Left forelimb (tissue), 1 donor: ENCODE measurements around the gene ATP2C2.
"Not testable (repeated sequence)": the region's sequence is repeated elsewhere in the genome, so short reads cannot be mapped to it uniquely, and the experiment has no call there.

ENCODE experiments used
- DNase-seq: peaks from one replicate; pipeline ENCODE4 v3.0.0-alpha.2; 2018; ENCODE audit warnings: low spot score

Gene ATP2C2

DNA sequence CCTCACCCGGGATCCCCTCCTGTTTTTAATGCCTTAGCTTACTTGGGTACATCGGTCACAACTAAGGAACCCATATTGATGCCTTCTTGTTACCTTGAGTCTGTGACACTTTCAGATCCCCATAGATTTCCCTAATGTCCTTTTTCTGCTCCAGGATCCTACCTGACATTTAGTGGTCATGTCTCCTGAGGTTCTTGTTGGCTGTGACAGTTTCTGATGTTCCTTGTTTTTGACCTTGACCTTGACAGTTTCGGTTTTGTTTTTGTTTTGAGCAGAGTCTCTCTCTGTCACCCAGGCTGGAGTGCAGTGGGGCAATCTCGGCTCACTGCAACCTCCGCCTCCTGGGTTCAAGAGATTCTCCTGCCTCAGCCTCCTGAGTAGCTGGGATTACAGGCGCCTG is 52.2 kb downstream of the ATP2C2 start:
- DNase-seq: not testable (repeated sequence)

DNA sequence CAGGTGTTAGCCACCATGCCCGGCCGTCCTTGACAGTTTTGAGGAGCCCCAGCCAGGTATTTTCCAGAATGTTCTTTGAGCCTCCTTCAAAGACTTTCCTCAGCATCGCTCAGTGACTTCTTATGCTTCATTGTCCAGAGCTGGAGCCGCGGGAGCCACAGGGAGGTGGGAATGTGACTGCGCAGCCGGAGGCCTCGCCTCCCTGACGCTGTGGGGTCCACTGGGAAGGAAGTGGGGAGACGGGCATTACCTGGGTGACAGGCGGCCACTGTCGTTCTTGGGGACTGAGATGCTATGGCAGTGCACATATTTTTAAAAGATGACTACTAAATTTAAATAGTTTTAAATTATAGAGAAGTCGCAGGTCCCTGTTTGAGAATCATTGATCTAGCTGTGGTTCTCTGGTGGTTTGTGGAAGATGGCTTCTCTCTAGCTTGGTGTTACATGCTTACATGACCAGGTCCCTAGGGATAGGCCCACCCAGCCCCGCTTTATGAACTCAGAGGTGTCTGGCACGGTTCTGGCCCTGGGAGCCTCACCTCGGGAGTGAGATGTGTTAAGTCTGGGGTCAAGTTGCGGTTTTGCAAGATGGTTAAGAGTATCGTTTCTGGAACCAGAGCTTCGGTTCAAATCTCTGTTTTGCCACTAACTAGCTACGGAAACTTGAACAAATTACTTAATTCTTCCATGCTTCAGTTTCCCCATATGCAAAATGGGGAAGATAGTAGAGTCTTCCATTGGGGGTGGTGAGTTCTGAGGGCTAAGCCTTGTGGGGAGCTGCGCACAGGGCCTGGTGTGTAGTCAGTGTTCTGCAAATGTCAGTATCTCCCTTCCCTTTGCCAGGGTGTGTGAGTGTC is 53.0 kb downstream of the ATP2C2 start:
- no peak for DNase-seq

DNA sequence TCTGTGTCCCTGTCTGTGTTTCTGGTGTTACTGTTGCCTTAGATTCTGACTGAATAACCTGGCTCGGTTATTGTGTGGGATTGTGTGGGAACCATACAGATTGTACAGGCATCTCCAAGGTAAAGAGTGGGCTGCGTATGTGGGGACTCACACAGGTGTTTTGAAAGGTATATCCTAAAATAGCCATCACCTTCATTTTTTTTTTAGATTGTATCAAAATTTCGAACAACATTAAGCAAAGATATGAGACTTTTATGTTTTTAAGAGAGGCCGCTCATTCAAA is 53.5 kb downstream of the ATP2C2 start:
- DNase-seq: no peak

DNA sequence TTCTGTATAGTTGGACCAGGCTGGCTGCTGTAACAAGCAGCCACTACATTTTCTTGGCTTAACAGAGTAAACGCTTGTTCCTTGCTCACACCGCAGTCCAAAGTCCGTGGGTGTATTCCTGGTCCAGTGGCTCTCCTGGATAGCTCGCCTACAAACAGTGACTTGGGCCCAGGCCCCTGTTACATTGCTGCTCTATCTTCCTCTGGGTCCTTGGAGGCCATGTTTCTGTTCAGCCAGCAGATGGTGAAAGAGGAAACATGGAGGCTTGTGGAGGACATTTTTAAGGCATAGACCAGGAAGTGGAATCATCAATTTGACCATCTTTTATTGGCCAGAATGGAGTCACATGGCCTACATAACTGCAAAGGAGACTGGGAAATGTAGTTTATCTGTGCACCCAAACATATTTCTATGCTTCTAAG is 55.1 kb downstream of the ATP2C2 start:
- DNase-seq: no peak

DNA sequence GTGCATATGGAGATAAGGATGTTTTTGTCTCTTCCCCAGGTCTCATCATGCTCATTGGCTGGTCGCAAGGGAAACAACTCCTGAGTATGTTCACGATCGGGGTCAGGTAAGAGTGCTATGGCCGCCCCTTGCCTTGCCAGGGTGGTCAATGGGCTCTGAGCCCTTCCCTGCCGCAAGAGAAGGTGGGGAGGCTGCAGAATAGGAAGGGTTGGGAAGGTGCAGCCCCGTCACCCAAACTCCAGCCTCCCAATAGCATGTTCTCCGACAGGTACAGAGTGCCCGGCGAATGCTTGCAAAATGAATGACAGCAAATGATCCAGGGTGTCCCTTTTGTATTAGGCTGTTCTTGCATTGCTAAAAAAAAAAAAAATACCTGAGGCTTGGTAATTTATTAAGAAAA is 57.4 kb downstream of the ATP2C2 start:
- no peak for DNase-seq

DNA sequence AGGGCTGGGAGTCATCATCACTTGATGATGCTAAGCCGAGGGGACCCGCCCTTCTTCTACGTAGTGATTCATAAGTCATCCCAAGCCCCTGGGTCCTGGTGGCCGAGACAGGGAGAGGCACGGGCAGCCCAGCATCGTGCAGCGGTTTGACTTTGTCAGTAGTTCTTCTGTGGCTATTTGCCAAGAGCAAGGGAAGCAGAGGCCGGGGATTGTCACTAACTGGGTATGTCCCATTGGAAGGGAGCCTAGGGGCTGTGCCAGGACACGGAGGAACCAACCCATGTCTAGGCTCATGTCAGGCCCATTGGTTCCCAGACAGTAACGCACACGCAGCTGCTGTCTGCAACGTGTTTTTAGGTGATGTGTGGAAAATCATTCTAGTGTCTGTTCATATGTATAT is 58.5 kb downstream of the ATP2C2 start:
- no peak for DNase-seq

DNA sequence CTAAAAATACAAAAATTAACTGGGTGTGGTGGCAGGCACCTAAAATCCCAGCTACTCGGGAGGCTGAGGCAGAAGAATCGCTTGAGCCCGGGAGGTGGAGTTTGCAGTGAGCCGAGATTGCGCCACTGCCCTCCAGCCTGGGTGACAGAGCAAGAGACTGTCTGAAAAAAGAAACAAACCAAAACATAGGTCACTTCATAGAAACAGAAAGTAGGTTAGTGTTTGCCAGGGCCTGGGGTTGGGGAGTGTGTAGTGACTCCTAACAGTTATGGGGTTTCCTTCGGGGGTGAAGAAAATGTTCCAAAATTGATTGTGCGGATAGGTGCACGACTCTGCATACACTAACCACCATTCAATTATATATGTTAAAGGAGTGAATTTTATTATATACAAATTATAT is 59.2 kb downstream of the ATP2C2 start:
- no peak for DNase-seq

DNA sequence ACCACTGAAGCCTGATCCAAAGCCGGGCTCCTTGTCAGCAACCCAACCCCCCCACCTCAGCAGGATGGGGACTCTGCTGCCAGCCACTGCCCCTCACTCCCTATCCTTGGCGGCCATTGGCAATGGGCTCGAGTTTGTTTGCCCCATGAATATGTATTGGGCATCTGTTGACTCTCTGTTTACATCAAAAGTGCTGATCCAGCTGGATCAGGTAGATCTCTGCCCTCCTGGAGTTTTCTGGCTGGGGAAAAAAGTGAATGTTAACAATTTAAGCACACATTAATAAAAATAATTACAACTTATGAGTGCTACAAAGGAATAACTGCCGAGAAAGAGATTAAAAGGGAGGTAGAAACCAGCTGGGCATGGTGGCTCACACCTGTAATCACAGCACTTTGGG is 62.5 kb downstream of the ATP2C2 start:
- DNase-seq: no peak

DNA sequence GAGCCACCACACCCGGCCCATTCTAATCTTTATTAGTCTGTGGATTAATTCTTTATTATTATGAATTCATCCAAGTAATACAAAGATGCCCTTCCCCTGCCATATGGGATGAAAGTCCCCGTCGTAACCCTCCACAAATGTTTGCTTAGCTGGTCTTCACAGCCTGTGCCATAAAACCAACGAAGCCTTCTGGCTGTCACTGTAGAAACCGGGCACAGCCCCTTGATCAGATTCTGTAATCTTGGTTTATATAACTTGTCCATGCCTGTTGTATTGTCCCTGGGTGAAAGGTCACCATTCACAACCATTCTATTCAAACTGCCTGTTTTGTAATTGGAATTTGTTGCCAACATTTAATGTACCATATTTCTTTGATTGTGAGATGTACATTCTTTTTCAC is 66.5 kb downstream of the ATP2C2 start:
- no peak for DNase-seq

DNA sequence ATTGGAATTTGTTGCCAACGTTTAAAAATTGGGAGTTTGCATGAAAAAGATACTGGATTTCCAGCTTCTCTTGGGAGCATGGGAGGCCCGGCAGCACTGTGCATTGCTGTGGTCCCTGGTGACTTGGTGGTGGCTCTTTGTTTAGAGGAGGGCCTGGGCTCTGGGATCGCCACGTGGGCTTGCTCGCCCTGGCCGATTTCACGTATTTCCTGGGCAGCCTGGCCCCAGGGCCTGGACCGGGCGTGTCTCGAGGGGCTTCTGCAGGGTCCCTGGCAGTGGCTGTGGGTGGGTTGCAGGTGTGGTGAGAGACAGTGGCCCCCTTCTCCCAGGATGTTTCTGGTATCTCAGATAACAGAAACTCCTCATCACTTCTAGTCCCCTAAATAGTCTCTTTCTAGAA is 67.9 kb downstream of the ATP2C2 start:
- no peak for DNase-seq

DNA sequence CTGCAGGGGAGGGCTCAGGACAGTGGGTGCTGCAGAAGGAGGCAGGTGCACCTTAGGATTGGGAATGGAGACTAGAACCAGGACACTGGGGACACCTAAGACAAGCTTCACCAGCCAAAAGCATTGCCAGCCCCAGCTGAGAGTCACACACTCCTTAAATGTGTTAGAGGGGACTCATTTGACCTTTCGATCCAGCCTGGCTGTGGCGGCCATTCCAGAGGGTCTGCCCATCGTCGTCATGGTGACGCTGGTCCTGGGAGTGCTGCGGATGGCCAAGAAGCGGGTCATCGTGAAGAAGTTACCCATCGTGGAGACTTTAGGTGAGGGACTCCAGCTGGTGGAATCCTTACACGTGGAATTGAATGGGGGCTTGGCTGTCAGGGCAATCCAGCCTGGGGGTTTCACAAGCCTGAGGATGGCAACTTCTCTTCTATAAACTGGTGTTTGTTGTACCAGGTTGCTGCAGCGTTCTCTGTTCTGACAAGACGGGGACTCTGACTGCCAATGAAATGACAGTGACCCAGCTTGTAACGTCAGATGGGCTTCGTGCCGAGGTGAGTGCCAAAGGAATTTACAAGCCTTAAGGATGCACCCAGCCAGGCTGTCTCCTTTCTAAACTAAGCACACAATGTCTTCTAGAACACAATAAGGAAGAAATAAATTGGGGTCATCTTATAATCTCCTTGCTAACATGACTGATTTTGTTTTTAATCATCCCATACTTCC is 70.8 kb downstream of the ATP2C2 start:
- no peak for DNase-seq

DNA sequence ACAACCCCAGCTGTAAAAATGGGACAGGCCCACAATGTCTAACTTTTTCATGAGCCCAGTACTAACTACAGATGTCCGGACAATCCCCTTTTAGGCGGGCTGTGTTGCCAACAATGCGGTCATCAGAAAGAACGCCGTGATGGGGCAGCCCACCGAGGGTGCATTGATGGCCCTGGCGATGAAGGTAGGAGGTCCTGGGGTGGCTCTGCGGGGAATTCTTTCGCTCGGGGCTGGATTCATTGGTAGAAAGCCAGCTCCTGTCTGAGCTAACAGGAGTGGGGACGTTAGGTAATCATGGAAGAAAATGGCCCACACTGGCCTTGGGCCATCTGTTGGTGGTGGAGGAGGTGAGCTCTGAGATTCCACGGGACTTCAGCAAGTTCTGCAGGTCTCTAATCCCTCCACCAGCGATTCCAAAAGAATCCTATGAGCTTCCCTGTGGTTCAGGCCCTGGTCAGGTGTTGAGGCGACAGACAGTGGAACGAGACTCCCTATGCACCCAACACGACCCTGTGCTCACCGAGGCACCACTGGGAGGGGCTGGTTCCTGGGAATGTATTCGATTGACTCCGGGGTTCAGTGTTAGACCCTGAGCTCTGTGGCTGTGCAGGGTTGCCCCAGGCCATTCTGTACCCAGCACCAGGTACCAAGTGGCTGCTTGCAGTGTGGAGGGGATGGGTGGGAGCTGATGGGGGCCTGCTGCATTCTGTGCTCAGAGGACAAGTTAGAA is 74.2 kb downstream of the ATP2C2 start:
- no peak for DNase-seq

DNA sequence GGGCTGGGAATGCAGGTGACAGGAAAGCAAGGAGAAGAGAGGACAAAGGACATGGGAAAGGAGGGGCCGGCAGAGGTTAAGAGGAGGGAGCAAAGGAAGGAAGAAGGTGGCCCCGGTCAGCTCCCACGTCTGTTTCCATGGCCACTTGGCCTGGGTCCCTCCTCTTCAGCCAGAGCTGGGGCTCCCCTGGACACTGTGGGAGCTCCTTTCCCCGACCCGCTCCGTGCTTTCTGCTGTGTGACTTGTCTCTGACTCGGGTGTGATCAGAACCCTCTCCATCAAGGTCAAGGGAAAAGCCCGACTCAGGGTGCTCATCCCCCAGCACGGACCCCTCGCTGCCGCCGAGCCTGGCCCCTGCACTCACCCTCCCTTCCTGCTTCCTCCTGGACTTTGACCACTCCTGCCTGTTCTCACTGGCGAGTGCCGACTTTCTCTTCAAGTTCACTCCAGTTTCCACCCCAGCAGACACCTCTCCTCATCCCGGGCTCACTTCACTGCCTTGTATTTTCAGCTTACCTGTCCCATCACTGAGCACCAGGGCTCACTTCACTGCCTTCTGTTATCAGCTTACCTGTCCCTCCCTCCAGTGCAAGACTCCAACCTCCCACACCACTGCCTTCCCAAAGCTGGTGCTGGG is 74.9 kb downstream of the ATP2C2 start:
- no peak for DNase-seq

DNA sequence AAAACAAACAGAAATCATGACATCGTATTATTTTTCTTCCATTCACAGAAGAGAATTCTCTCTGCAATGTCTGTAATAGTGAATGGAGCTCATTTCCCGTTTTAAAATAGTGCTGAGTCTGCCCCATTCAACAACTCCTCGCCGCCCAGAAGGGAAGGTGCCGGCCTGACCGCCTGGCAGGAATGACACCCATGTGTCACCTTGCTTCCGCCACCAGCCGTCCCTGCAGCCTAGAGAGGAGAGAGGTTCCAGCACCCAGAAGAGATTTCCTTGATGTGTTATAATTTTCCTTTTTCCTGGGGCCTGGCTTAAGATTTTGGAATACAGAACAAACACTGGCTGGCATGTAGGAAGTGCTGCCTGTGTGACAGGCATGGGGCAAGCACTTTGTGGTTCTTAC is 76.1 kb downstream of the ATP2C2 start:
- DNase-seq: no peak

DNA sequence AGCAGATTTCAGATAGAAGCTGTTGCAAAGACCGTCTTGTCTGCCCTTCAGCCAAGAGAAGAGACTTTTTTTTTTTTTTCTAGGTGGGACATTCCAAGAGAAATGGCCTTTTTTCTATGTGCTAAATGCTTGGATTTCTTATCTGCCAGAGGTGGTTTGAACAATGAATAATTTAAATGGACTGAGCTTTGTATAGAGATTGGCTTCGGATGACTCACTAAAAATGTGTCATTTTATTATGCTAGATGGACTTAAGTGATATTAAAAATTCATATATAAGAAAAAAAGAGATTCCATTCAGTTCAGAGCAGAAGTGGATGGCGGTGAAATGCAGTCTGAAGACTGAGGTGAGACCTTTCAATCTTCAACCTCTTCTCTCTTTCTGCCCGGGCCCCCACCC is 77.7 kb downstream of the ATP2C2 start:
- DNase-seq: no peak

DNA sequence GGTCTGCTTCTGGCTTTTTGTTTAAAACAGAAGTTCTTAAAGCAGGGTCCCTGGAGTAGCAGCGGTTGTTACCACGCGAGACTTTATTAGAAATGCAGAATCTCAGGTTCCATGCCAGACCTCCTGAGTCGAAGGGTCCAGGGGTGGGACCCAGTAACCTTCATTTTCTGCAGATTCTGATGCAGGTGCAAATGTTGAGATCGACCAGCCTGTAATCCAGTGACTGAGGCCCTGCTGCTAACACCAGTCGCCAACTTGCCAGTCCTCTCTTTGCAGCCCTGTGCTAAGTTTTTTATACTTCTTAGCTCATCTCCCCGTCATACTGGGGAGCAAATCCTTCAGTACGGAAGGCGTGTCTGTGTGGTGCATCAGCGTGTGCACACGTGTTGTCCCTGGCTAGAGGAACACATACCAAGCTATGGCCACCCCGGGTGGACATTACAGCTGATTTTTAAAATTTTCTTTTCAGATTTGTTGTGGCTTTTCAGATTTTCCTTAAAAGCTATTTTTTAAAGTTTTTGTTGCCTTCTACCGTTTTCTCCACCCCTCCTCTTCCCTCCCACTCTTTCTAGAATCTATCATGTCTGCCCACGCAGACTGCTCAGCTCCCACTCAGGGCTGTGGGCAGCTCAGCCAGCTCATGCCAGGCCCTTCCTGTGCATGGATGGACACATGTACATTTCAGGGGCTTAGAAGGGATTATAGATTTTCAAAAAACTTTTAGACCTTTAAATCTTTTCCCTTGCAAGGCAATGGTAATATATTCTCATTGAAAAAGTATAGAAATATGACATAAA is 78.5 kb downstream of the ATP2C2 start:
- DNase-seq: no peak

DNA sequence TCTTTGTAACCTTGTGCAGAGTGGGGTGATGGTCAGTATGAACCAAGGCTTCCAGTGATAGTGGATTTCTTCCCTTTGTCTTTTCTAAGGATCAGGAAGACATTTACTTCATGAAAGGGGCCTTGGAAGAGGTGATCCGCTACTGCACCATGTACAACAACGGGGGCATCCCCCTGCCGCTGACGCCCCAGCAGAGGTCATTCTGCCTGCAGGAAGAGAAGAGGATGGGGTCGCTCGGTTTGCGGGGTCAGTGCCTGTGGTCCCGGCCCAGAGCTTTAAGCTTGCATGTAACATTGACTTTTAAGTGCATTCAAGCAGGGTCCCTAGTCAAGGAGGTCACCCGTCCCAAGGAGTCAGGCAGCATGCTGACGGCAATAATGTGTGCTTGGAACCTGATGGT is 80.1 kb downstream of the ATP2C2 start:
- peak; percentile 14 for DNase-seq

DNA sequence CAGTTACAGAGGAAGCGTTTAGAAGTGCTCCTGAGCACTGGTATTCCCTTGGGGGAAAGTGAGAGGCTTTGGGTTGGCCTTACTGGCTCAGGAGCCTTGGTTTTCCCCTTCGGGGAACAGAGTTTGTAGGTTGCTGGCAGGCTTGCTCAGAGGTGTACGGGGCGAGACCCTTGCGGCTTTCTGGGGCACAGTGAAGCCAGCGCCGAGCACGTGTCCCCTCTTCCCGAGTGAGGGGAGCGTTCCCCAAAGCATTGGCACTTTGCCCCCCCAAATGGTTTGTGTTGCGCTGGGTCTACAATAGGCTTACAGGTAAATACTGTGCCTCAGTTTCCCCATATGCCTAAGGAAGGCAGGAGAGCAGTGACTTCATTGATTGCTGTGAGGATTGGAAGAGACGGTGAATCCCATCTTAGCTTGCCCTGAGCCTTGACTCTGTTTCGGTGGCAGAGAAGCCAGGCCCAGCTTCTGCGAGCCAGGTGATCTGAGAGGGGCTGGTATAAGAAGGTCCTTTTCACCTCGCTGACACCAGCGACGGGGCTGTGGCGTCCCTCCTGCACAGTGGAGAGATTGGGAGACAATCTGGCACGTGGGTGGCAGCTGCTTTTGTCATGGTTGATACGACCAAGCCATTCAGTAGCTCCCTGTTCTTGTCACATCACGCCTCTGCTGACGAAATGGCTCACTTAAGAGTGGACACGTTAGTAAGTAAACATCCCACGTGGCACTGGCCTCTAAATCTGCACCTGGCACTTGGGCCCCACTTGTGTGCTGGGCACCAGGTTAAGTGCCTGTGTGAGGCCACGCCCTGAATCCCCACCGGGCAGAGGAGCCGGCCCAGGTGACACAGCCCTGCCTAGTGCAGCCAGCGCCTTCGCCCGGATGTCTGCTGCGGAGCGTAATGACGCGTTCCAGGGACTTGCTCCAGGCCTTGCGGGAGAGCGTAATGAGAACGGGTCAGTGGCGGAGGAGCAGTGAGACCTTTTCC is 81.1 kb downstream of the ATP2C2 start:
- peak; percentile 64 for DNase-seq

DNA sequence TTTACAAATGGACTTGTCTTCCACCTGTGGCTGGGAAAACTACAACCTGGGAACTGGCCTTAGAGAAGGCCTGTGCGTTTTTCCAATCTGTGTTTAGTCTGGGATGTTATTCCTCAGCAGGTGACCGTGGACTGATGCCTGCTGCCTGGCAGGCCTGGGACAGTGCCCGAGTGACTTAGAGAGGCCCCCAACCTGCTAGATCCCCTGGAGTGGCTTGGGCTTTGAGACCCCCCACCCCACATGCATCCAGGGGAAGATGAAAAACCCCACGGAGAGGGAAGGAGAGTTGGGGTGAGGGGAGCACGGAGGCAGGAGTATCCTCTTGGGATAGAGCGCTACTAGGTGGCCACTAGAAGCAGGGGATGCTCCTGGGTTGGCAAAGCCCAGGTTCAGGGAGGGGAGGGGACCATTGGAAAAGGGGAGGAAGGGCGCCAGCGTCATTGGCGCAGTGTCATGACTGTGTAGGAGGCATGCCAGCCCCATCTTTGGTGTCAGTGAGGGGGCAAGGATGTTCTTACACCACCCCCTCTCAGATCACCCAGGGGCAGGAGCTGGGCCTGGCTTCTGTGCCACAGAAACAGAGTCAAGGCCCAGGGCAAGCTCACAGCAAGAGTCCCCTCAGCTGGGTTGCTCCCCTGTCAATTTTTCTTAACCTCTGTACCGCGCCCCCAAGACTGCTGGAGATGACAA is 82.0 kb downstream of the ATP2C2 start:
- DNase-seq: peak; percentile 54
